GM12875 (cell line): Measurements from ENCODE around the gene LPCAT1.

ENCODE experiments used
- H3K4me3 ChIP-seq: one replicate; pipeline ENCODE4 v1.5.1; 2011; ENCODE audit warnings: low read depth, low read length, control low read depth
- TF ChIP-seq, protein P1 (sequence below): IDR thresholded peaks from 2 replicates; pipeline ENCODE4 v1.5.1; 2011; ENCODE audit warnings: low read depth, mild to moderate bottlenecking, control low read depth, inconsistent platforms, low read length, moderate library complexity, borderline replicate concordance; ENCODE audit not compliant: insufficient read depth

LPCAT1 gene

DNA sequence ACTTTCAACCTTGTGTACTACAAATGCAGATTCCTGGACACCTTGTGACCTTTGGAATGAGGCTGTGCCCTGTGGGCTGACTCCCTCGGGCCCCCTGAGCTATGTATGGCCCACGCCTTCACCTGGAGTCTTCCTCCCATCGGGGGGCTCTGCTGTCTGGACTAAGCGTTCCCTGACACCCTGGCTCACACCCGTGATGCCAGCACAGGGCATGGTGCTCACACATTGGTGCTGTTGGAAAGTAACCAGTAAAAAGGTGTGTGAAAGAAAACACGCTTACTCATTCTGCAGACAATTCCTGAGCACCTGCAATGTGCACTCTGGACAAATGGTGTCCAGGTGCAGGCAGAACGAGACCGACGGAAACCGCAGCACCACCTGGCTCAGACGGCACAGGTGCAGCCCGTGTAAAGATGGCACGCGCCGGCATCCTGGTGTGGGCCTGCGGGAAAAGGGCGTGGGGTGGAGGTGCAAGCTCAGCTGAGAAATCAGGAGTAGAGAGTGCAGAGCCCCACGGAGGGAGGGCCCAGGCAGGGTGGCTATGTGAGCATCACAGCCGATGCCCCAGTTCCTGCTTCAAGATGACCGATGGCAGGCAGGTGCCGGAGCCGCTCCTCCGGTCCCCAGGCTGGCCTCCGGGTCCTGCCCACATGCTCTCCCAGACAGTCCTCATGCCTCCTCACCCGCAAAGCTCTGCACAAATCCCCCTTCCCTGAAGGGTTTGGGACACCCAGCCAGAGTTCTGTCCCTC is 11.0 kb downstream of the LPCAT1 start:
- TF ChIP-seq, protein P1, sequence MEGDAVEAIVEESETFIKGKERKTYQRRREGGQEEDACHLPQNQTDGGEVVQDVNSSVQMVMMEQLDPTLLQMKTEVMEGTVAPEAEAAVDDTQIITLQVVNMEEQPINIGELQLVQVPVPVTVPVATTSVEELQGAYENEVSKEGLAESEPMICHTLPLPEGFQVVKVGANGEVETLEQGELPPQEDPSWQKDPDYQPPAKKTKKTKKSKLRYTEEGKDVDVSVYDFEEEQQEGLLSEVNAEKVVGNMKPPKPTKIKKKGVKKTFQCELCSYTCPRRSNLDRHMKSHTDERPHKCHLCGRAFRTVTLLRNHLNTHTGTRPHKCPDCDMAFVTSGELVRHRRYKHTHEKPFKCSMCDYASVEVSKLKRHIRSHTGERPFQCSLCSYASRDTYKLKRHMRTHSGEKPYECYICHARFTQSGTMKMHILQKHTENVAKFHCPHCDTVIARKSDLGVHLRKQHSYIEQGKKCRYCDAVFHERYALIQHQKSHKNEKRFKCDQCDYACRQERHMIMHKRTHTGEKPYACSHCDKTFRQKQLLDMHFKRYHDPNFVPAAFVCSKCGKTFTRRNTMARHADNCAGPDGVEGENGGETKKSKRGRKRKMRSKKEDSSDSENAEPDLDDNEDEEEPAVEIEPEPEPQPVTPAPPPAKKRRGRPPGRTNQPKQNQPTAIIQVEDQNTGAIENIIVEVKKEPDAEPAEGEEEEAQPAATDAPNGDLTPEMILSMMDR: no peak
- H3K4me3 ChIP-seq: no peak overlapping the region

DNA sequence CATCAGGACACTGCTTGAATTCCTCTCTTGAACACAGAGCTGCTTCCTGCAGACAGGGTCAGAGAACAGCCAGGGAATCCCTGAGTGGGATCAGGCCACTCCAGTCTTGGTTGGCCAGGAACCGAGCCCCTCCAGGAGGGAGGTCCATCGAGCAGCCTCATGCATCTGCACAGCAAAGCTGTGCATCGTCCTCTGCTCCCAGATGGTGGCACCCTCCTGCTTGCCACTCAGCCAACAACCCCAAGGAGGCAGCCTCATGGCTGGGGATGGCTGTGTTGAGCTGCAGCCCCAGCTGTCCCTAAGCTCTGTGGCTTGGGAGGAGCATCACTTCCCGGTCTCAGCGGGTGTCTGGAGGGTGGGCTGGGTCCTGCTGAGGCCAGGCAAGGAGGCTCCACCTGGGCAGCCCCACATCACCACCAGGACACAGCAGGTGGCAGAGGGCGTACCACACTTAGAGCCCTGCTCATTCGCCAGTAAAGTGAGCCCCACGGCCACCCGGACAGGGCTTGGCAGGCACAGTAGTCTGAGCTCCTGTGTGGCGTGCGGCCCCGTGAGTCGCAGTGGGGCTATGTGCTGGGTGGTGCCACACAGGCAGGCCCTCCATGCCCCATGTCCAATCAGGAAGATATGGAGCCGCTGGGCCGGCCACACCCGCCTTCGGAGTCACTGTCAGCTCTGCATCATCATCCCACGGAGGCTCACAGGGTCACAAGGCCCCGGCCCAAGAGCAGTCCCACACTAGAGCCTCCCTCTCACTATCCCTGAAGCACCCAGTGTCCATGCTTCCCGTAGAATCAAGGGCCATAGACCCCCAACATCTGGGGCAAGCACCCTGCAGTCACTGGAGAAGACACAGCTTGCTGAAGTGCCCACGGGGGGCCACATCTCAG is 11.9 kb downstream of the LPCAT1 start:
- TF ChIP-seq, protein P1: 0 out of 2 replicates have a peak, but pooled peaks have one; percentile 31
- H3K4me3 ChIP-seq: no peak overlapping the region

DNA sequence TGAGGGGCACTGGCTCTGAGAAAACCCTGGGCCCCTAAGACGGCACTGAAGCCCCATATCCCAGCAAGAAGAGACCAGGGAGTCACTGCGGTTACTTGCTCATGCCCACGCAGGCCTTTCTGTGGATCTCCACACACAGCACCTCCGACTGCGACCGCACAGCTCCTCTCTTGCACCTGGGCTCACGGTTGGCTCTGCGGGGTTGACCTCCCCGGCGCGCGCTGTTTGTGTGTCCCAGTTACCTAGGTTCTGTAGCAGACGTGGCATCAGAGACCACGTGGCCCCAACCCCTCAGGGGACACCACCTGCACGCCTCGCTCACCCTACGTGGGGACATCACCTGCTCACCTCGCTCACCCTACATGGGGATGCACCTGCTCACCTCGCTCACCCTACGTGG is 12.7 kb downstream of the LPCAT1 start:
- H3K4me3 ChIP-seq: no peak overlapping the region
- TF ChIP-seq, protein P1: no peak

DNA sequence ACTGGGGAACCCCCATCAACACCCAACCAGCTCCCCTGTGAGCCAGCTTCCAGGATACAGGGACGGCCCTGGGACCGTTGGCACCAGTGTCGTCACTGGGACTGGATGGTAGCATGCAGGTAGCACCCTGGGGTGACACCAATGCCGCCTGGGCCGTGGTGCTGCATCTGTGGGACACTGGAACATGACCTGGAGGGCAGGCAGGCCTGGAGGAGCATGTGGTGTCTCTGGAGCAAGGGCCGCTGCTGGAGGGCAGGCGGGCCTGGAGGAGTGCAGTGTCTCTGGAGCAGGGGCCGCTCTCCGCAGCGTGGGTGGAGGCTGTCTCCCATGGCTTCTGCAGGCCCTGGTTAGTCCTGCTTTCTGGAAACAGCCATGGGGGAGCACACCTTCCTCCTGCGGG is 13.1 kb downstream of the LPCAT1 start:
- TF ChIP-seq, protein P1: no peak
- H3K4me3 ChIP-seq: no peak overlapping the region

DNA sequence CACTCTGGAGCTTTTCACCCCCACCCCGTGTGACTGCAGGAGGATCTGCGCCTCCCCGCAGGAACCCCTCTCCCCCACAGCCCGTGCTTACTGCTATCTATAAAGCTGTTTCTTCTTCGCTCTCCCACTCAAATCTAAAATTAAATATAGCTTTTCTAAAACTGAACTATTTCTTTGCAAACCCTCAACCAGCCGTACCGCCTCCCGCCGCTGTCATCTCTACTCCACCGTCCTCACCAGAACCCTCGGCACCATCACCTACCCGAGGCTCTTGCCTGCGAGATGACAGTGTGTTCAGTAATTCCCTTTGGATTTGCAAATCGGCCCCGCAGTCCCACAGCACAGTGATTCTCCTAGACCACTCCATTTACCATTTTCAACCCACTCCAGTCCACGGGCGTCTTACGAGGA is 13.6 kb downstream of the LPCAT1 start:
- TF ChIP-seq, protein P1: no peak
- H3K4me3 ChIP-seq: no peak overlapping the region

DNA sequence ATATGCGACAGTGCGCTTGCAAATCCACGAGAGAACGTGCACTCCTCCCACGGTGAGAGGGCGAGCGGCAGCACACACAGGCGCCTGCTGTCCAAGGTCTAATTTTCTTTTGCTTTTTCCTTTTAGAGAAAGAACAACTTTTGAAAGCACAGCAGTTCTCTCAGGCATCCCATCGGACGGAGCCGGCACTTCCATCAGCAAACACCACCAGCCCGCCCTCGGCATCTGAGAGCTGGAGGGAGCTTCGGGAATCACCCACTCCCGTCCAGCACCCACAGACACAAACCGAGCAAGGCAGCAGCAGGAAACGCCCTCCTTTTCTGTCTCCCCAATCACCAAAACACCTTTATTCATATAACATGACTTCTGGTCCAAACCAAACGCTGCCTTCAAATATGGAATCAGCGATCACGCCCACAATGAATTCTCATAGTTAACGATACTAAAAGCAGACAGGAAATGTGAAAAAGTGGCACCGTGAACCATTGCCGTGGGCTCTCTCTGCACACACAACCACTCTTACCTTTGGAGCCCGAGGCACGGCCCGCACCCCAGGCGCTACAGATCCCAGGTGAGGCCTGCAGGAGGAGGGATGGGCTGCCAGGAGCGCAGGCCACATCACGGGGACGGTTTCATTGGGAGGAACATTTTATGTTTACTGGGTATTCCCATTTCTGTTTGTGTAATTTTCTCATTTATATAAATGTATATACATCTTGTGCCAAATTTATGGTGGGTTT is 14.2 kb downstream of the LPCAT1 start:
- H3K4me3 ChIP-seq: no peak overlapping the region
- TF ChIP-seq, protein P1: no peak
